HL-60 (cell line): ENCODE data around the gene INTS12.

Experiments used
- DNase-seq, 2 experiments: peaks; one replicate each; pipeline ENCODE4 v3.0.0-alpha.2; 2010 to 2020; ENCODE audit warnings: low read depth in 1 of 2, low spot score in 1 of 2
- H3K27ac ChIP-seq: fragments of 250-450 bp; sonication (Bioruptor Pico); replicated peaks from 2 replicates; pipeline ENCODE4 v1.5.1; 2020; ENCODE audit warnings: mild to moderate bottlenecking, moderate library complexity
- H3K27me3 ChIP-seq: fragments of 250-450 bp; sonication (Bioruptor Pico); 2 replicates; pipeline ENCODE4 v1.5.1; 2021; ENCODE audit warnings: mild to moderate bottlenecking, moderate library complexity; ENCODE audit not compliant: insufficient read depth, poor library complexity, severe bottlenecking
- H3K4me3 ChIP-seq: replicated peaks from 2 replicates; pipeline ENCODE4 v1.5.1; 2011; ENCODE audit warnings: mild to moderate bottlenecking, control low read depth, low read length; ENCODE audit not compliant: insufficient read depth
- GABPA ChIP-seq: IDR thresholded peaks from 2 replicates; pipeline ENCODE4 v1.6.1; 2012; ENCODE audit warnings: low read depth
- POLR2AphosphoS5 ChIP-seq: IDR thresholded peaks from 2 replicates; pipeline ENCODE4 v1.6.1; 2012; ENCODE audit warnings: low read depth
- SPI1 ChIP-seq: IDR thresholded peaks from 2 replicates; pipeline ENCODE4 v1.6.1; 2012; ENCODE audit warnings: low read depth, mild to moderate bottlenecking, borderline replicate concordance
- TF ChIP-seq, protein P1 (sequence below): IDR thresholded peaks from one replicate; pipeline ENCODE4 v1.5.1; 2011; ENCODE audit warnings: low read length, control low read depth, inconsistent platforms; ENCODE audit not compliant: insufficient read depth
- TF ChIP-seq, protein P2 (sequence below): IDR thresholded peaks from 2 replicates; pipeline ENCODE4 v1.6.1; 2012; ENCODE audit warnings: low read depth; ENCODE audit not compliant: insufficient replicate concordance

Gene INTS12

DNA sequence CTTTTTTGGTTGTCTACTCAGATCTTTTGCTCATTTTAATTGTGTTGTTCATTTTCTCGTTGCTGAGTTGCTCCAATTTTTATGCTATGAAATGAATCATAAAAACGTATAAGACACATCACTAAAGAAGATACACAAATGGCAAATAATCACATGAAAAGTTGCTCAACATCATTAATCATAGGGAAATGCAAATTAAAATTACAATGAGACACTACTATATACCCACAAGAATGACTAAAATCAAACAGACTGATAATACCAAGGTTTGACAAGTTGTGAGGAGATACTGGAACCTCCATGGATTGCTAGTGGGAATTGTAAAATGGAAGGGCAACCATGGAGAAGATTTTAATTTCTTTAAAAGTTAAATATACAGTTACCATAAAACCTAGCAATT, 17.1 kb upstream of the INTS12 start:
- TF ChIP-seq SPI1 (no peak), GABPA (no peak), POLR2AphosphoS5 (no peak)
- TF ChIP-seq, protein P1, sequence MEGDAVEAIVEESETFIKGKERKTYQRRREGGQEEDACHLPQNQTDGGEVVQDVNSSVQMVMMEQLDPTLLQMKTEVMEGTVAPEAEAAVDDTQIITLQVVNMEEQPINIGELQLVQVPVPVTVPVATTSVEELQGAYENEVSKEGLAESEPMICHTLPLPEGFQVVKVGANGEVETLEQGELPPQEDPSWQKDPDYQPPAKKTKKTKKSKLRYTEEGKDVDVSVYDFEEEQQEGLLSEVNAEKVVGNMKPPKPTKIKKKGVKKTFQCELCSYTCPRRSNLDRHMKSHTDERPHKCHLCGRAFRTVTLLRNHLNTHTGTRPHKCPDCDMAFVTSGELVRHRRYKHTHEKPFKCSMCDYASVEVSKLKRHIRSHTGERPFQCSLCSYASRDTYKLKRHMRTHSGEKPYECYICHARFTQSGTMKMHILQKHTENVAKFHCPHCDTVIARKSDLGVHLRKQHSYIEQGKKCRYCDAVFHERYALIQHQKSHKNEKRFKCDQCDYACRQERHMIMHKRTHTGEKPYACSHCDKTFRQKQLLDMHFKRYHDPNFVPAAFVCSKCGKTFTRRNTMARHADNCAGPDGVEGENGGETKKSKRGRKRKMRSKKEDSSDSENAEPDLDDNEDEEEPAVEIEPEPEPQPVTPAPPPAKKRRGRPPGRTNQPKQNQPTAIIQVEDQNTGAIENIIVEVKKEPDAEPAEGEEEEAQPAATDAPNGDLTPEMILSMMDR, result no peak
- TF ChIP-seq, protein P2, sequence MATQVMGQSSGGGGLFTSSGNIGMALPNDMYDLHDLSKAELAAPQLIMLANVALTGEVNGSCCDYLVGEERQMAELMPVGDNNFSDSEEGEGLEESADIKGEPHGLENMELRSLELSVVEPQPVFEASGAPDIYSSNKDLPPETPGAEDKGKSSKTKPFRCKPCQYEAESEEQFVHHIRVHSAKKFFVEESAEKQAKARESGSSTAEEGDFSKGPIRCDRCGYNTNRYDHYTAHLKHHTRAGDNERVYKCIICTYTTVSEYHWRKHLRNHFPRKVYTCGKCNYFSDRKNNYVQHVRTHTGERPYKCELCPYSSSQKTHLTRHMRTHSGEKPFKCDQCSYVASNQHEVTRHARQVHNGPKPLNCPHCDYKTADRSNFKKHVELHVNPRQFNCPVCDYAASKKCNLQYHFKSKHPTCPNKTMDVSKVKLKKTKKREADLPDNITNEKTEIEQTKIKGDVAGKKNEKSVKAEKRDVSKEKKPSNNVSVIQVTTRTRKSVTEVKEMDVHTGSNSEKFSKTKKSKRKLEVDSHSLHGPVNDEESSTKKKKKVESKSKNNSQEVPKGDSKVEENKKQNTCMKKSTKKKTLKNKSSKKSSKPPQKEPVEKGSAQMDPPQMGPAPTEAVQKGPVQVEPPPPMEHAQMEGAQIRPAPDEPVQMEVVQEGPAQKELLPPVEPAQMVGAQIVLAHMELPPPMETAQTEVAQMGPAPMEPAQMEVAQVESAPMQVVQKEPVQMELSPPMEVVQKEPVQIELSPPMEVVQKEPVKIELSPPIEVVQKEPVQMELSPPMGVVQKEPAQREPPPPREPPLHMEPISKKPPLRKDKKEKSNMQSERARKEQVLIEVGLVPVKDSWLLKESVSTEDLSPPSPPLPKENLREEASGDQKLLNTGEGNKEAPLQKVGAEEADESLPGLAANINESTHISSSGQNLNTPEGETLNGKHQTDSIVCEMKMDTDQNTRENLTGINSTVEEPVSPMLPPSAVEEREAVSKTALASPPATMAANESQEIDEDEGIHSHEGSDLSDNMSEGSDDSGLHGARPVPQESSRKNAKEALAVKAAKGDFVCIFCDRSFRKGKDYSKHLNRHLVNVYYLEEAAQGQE, result no peak
- Histone ChIP-seq H3K27me3 (no peaks in the 10 kb centered on the region), H3K27ac (no peak overlapping the region), H3K4me3 (no peak overlapping the region)
- DNase-seq, result no peak

DNA sequence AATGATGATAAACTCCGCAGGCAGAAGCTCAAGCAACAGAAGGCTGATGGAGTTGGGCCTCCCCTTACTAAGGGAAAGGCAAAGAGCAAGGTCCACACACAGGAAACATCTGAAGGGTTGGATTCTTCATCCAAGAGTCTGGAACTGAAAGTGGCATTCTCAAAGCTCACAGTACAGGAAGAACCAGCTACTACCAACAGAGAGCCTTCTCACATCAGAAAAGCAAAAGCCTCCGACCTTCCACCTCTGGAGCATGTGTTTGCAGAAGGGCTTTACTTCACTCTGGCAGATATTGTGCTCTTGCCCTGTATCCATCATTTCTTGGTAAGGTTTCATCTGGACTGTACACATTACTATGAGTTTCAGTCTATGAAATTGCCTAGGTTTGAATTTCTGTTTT, 10.7 kb upstream of the INTS12 start:
- DNase-seq, result no peak
- Histone ChIP-seq H3K4me3 (no peak overlapping the region), H3K27me3 (no peaks in the 10 kb centered on the region), H3K27ac (no peak overlapping the region)
- TF ChIP-seq, protein P2, result no peak
- TF ChIP-seq GABPA, result no peak
- TF ChIP-seq SPI1, result no peak
- no peak for TF ChIP-seq POLR2AphosphoS5
- TF ChIP-seq, protein P1, result no peak

DNA sequence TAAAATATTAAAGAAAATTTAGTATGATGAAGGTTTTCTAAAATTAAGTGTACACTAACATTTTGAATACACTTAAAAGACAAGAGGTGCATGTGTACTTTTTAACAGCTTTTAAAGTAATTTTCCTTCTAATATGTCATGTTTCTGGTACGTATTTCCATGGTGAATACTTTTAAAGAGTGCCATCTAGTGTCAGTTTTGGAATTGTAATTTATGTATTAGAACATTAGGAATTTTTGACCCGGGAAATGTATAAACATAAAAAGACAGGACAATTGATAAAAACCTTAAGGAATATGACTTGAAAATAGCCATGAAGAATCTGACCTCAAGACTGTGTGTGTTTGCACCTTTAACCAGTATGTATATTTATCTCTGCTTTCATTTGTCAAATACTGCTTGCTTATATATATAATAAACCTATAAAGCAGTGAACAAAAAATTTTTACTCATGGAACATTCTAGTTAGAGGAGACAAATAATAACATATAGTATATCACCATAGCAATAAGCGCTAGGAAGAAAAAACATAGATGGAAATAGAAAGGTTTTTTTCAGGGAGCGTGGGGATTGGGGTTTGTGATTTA, 7.3 kb upstream of the INTS12 start:
- peak overlapping the region; percentile 82 for H3K27ac ChIP-seq
- no peak for DNase-seq
- no peaks in the 10 kb centered on the region for H3K27me3 ChIP-seq
- TF ChIP-seq, protein P1, result peak; percentile 17
- TF ChIP-seq, protein P2, result no peak
- H3K4me3 ChIP-seq, result peak overlapping the region; percentile 9; the same call in 1 of the 2 replicates
